ENCODE measurements around the gene PLIN3.
A peak's percentile ranks its signal among the peaks of the same experiment; 100 is the strongest.
"Not testable (repeated sequence)": the region's sequence is repeated elsewhere in the genome, so short reads cannot be mapped to it uniquely, and the experiment has no call there.

The PLIN3 gene, protein sequence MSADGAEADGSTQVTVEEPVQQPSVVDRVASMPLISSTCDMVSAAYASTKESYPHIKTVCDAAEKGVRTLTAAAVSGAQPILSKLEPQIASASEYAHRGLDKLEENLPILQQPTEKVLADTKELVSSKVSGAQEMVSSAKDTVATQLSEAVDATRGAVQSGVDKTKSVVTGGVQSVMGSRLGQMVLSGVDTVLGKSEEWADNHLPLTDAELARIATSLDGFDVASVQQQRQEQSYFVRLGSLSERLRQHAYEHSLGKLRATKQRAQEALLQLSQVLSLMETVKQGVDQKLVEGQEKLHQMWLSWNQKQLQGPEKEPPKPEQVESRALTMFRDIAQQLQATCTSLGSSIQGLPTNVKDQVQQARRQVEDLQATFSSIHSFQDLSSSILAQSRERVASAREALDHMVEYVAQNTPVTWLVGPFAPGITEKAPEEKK

GRCh38 chr19:4867534-4868285 lies at the start of gene PLIN3:
Gene PLIN3, minus strand, starts transcription at chr19:4867667. Its CDS starts 6,273 bp downstream, at chr19:4861394.
- DNase-seq, result peak; percentile 98

DNA sequence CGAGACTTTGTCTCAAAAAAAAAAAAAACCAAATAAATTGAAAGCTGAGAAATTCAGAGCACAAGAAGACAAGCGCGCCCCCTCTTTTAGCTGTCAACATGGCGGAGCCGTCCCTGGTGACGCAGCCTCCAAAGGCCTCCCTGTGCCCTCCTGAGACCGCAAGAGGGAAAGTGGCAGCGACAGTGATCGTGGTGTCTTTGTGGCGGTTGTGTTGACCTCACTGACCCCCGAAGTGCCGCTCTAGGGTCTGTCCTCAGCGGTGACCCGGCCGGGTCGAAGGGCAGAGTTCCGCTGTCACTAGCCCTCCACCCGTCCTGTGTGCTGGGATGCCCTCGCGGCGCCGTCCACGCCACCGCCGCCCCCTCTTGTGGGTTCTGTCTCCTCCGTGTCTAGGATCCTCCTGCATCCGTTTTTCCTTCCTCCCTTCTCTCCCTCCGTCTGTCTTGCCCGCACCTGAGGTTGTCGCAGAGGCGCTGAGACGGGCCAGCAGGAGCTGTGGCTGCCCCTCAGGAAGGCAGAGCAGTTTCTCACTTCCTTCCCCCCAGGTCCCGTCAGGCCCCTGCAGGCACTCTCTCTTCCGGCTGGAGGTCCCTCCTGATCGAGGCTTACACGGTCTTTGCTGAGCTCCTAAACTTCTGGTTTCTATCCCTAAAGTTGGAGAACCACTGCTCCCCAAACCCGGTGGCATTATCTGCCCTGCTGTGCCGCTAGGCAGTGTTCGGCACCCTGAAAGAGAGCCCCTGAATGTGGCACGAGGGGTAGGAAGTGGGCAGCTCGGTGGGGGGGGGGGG lies 49.0 kb upstream of the PLIN3 start:
- peak; percentile 78 for DNase-seq

GRCh38 chr19:4914736-4915501 lies 47.5 kb upstream of the PLIN3 start:
- peak; percentile 85 for DNase-seq

GRCh38 chr19:4913996-4914735 lies 46.7 kb upstream of the PLIN3 start:
- DNase-seq, result peak; percentile 68

DNA sequence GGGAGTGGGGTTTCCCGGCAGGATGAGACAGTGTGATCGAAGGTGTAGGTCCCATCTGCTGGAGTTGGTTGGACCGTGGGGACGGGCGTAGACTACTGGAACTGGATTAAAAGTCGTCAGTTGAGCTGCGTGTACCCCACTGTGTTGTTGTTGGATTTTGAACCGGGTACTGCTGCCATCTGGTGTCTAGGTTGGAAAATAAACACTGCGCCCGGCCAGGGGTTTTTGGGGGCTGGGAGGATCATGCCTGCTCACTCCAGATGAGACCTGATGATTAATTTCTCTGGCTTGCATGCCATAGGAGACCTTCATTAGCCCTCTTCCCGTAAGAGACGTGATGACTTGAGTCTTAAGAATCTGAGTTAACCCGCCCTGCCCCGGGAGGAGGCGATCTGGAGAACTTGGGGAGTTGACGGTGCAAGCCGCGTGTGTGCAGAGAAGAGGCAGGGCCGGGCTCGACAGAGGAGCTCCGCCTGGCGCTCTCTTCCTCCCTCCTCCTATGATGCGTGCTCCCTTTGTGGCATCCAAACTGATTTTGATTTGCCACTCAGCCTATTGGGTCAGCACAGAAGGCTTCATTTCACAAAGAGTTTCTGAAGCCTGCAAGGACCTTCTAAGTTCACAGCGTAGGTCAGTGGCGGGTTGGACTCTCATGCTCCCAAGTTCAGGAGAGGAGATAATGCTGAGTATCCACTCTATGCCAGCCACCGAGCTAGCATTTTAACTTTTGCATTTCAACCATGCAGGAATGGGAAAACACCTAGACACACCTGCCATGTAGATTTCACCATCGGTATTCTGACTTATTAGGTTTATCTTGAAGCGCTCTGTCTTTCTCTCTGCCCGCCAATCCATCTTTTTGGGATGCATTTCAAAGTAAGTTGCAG lies 44.6 kb upstream of the PLIN3 start:
- peak; percentile 87 for DNase-seq

DNA sequence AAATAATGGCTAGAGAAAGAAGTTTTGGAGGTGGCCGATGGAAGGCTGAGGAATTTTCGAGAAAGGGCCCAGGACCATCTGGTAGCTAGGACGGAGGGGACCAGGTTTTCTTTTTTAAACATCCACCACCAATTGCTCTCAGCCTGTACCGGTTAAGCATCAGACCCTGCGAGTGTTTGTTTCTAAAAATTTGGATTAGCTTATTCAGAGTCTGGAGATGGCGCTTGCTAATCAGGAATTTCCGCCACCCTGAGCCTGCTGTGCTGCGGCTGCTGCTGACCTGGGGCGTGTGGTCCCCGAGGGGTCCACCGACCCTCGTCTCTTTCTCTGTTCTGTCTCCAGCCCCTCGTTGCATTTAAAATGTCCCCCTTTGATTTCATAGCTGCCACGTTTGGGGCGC lies 43.8 kb upstream of the PLIN3 start:
- DNase-seq, result no peak

DNA sequence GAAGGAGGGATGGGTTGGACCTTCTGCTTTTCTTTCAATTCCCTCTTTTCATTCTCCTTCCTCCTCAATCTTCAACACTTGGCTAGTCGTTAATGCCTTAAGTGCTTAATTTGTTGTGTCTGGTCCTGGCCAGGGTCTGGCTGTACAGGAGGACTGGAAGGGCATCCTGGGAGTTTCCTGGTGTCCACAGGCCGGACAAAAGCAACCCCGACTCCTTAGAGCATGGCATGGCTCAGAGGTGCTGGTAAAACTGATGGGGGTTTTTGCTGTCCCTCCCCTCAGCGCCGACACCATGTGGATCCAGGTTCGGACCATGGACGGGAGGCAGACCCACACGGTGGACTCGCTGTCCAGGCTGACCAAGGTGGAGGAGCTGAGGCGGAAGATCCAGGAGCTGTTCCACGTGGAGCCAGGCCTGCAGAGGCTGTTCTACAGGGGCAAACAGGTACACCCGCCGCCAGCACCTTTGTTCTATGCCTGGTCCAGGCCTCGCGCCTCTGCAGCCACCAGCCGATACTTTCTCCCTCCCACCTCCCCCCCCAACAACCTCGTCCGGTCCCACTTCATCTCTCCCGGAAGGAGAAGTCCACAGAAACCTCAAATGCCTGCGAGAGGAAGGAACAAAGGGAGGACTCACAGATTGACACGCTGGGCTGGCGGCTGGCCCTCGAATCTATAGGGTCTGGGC lies 43.3 kb upstream of the PLIN3 start:
- peak; percentile 66 for DNase-seq

- DNase-seq, result peak; percentile 95
These were observed 42.6 kb upstream of the PLIN3 start for GRCh38 chr19:4909897-4910593.

GRCh38 chr19:4909156-4909896 lies 41.9 kb upstream of the PLIN3 start, which contains the start of gene UHRF1:
Gene UHRF1, plus strand, starts transcription at chr19:4909501. Its CDS starts 1,385 bp downstream, at chr19:4910886.
- DNase-seq, result peak; percentile 85

DNA sequence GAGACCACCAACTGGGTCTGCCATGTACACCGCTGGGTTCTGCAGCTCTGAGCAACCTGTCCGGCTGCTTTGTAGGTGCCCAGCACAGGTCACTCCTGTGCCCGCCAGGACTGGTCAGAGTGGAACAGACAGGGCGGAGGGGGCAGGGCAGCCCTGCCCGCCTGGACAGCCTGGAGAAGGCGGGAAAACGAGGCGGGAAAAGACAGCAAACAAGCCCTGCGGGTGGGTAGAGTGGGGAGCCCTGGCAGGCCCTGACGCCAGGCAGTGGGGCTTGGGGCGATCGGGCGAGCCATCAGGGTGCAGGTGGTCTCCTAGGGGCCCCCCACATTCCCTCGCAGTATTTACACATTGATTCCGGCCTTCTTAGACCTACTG lies 41.3 kb upstream of the PLIN3 start:
- DNase-seq, result peak; percentile 65

GRCh38 chr19:4908360-4908759 lies 40.9 kb upstream of the PLIN3 start:
- no peak for DNase-seq

DNA sequence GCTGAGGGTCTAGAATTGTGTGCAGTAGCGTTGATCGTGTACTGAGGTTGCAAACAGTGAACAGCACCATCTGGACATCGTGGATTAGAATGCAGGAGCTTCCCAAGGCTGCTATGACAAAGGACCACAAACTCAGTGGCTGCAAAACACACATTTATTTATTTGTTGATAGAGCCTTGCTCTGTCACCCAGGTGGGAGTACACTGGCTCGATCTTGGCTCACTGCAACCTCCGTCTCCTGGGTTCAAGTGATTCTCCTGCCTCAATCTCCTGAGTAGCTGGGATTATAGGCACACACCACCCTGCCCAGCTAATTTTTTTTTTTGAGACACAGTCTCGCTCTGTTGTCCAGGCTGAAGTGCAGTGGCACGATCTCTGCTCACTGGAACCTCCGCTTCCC lies 39.5 kb upstream of the PLIN3 start:
- DNase-seq, result no peak

- DNase-seq, result no peak
These were observed 37.0 kb upstream of the PLIN3 start for GRCh38 chr19:4904481-4904880.

- no peak for DNase-seq
These were observed 35.3 kb upstream of the PLIN3 start, which contains the start of gene ARRDC5 for GRCh38 chr19:4902796-4903195. Gene ARRDC5, minus strand, starts transcription at chr19:4902896. Its CDS starts 71 bp downstream, at chr19:4902825.

GRCh38 chr19:4900879-4901278 lies 33.4 kb upstream of the PLIN3 start:
- not testable (repeated sequence) for DNase-seq

GRCh38 chr19:4897146-4897545 lies 29.7 kb upstream of the PLIN3 start:
- DNase-seq, result no peak

DNA sequence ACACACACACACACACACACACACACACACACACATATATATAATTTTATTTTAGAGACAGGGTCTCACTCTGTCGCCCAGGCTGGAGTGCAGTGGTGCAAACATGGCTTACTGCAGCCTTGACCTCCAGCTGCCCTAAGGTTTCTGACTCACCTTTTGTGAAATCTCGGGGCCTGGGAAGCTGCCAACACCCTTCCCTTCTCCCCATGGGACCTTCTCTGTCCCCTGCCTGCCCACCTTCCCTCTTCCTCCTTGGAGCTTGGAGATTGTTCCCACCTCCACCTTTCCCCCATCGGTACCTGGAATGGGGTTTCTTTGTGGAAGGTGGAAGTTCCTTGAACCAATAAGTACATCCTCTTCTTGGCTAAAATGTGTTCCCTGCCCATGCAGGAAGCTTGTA lies 28.9 kb upstream of the PLIN3 start:
- no peak for DNase-seq

GRCh38 chr19:4892962-4893361 lies 25.5 kb upstream of the PLIN3 start:
- DNase-seq, result not testable (repeated sequence)

Measured in activated CD8-positive, alpha-beta memory T cell treated with anti-CD3 and anti-CD28 coated beads for 24 hours (primary cell).